ENCODE data around the gene EPHA8. TPM values are rescaled to one million over a fixed set of nuclear protein-coding genes. Genes with fewer than 3 reads are reported as not detected.

Gene EPHA8
- total RNA-seq, 1 experiment from 2014 or later, result not detected

- Mint-ChIP-seq H3K4me3 (ENCODE audit: unreplicated experiment) (no peak within 1 kb of the TSS), H3K36me3 (ENCODE audit: insufficient read depth, unreplicated experiment) (no peaks in the 10 kb centered on the region), H3K27ac (ENCODE audit: unreplicated experiment) (no peak within 1 kb of the TSS), H3K4me1 (ENCODE audit: low read depth, unreplicated experiment) (no peaks in the 10 kb centered on the region), H3K9me3 (ENCODE audit: unreplicated experiment) (no peaks in the 10 kb centered on the region), H3K27me3 (ENCODE audit: insufficient read depth, unreplicated experiment) (peaks cover 6% of the 10 kb centered on the region)
- ChIA-PET POLR2A (no interaction called here), CTCF (no interaction called here)
- Histone ChIP-seq H3K4me1 (no peaks in the 10 kb centered on the region), H3K4me3 (ENCODE audit: low read depth, low read length) (no peak within 1 kb of the TSS), H3K27me3 (replicated peaks; ENCODE audit: control insufficient read depth, insufficient read depth, low read length) (no peaks in the 10 kb centered on the region), H3K36me3 (ENCODE audit: control insufficient read depth, insufficient read depth, low read length) (no peaks in the 10 kb centered on the region), H3K9me3 (no peaks in the 10 kb centered on the region)
- TF ChIP-seq CTCF (IDR thresholded peaks at IDR 0.05; ENCODE audit: insufficient read depth in 1 of 2, low read depth in 1 of 2, low read length in 1 of 2, severe bottlenecking in 1 of 2, unreplicated experiment in 1 of 2), result no peak
- BruUV-seq (replicated peaks), result no TSS peak
- DNase-seq, result no peak
- intact Hi-C loops (cut with micrococcal nuclease; ENCODE audit: unreplicated experiment), result loop anchor here (5.0 kb wide), 1 partner anchor 101 kb away; no protein-coding TSS in a partner anchor
These were observed 80.1 kb downstream of the EPHA8 start, which contains the start of gene C1QC for GRCh38 chr1:22643381-22643780. Gene C1QC (plus strand): TSS chr1:22643633. CDS start chr1:22644024, 391 bp downstream.

DNA sequence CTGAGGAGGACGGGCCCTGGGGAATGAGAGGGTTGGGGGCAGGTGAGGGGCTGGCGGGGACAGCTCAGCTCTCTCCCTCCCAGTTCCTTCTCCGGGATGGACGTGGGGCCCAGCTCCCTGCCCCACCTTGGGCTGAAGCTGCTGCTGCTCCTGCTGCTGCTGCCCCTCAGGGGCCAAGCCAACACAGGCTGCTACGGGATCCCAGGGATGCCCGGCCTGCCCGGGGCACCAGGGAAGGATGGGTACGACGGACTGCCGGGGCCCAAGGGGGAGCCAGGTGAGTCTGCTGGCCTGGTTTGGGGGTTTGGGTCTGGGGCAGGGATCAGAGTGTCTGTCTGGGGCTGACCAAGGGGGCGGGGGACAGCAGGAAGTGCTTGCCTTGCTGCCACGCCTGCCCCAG is 80.6 kb downstream of the EPHA8 start:
- Mint-ChIP-seq H3K27me3 (ENCODE audit: insufficient read depth, unreplicated experiment) (peaks cover 6% of the 10 kb centered on the region), H3K9me3 (ENCODE audit: unreplicated experiment) (no peaks in the 10 kb centered on the region), H3K4me3 (ENCODE audit: unreplicated experiment) (no peak overlapping the region), H3K36me3 (ENCODE audit: insufficient read depth, unreplicated experiment) (no peaks in the 10 kb centered on the region), H3K27ac (ENCODE audit: unreplicated experiment) (no peak overlapping the region), H3K4me1 (ENCODE audit: low read depth, unreplicated experiment) (no peaks in the 10 kb centered on the region)
- H3K9me3 ChIP-seq, result no peaks in the 10 kb centered on the region
- intact Hi-C loops (cut with micrococcal nuclease; ENCODE audit: unreplicated experiment), result loop anchor here (5.0 kb wide), 1 partner anchor 102 kb away; no protein-coding TSS in a partner anchor
- H3K36me3 ChIP-seq (ENCODE audit: control insufficient read depth, insufficient read depth, low read length), result no peaks in the 10 kb centered on the region
- no peak overlapping the region for H3K4me3 ChIP-seq (ENCODE audit: low read depth, low read length)
- no TSS peak for BruUV-seq (replicated peaks)
- no peak for TF ChIP-seq CTCF (IDR thresholded peaks at IDR 0.05; ENCODE audit: insufficient read depth in 1 of 2, low read depth in 1 of 2, low read length in 1 of 2, severe bottlenecking in 1 of 2, unreplicated experiment in 1 of 2)
- POLR2A ChIA-PET, result no interaction called here
- no peaks in the 10 kb centered on the region for H3K4me1 ChIP-seq
- no peaks in the 10 kb centered on the region for H3K27me3 ChIP-seq (replicated peaks; ENCODE audit: control insufficient read depth, insufficient read depth, low read length)
- no peak for DNase-seq
- CTCF ChIA-PET, result no interaction called here

DNA sequence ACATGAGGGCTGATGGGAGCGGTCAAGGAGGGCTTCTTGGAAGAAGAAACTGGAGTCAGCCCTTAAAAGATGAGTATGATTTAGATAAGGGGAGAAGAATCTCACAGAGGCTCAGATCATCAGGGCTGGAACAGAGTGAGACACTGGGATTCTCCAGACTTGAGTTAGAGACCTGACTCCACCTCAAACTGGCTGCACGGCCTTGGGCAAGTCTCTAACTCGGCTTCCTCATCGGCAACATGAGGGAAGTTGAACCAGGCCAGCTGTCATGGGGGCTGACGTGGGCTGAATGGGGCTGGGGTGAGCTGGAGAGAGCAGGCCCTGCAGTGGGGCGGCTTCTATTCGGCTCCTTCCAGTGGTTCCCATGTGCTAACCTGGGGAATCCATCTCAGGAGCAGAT is 82.6 kb downstream of the EPHA8 start:
- no peak for TF ChIP-seq CTCF (IDR thresholded peaks at IDR 0.05; ENCODE audit: insufficient read depth in 1 of 2, low read depth in 1 of 2, low read length in 1 of 2, severe bottlenecking in 1 of 2, unreplicated experiment in 1 of 2)
- Histone ChIP-seq H3K27me3 (replicated peaks; ENCODE audit: control insufficient read depth, insufficient read depth, low read length) (no peaks in the 10 kb centered on the region), H3K4me3 (ENCODE audit: low read depth, low read length) (no peak overlapping the region), H3K36me3 (ENCODE audit: control insufficient read depth, insufficient read depth, low read length) (no peaks in the 10 kb centered on the region), H3K9me3 (no peaks in the 10 kb centered on the region), H3K4me1 (no peaks in the 10 kb centered on the region)
- intact Hi-C loops (cut with micrococcal nuclease; ENCODE audit: unreplicated experiment), result no loop called here
- H3K27ac Mint-ChIP-seq (ENCODE audit: unreplicated experiment), result no peak overlapping the region
- ChIA-PET POLR2A (no interaction called here), CTCF (interaction anchor here (1.0 kb wide), 1 partner anchor 226 kb away, joined by 3 read pairs; no protein-coding TSS in a partner anchor)
- H3K4me3 Mint-ChIP-seq (ENCODE audit: unreplicated experiment), result no peak overlapping the region
- H3K9me3 Mint-ChIP-seq (ENCODE audit: unreplicated experiment), result no peaks in the 10 kb centered on the region
- no peak for DNase-seq
- no peaks in the 10 kb centered on the region for H3K4me1 Mint-ChIP-seq (ENCODE audit: low read depth, unreplicated experiment)
- peaks cover 9% of the 10 kb centered on the region for H3K27me3 Mint-ChIP-seq (ENCODE audit: insufficient read depth, unreplicated experiment)
- H3K36me3 Mint-ChIP-seq (ENCODE audit: insufficient read depth, unreplicated experiment), result no peaks in the 10 kb centered on the region
- no TSS peak for BruUV-seq (replicated peaks)

Measured in Caco-2 (cell line).